AG04449 (cell line): ENCODE measurements around the gene ENTPD2.

ENCODE experiments used
- CTCF ChIA-PET: fragments of 350-600 bp; formaldehyde crosslinking; extraction: SDS; loops from one replicate; lab custom pipeline; 2021; ENCODE audit warnings: antibody characterized with exemption; lab: Yijun Ruan, JAX
- POLR2A ChIA-PET: fragments of 400-600, 350-600 bp; formaldehyde crosslinking; extraction: SDS; loops from one replicate; lab custom pipeline; 2020; ENCODE audit warnings: antibody characterized with exemption, inconsistent platforms; lab: Yijun Ruan, JAX
- DNase-seq: peaks from one replicate; pipeline ENCODE4 v3.0.0-alpha.2; 2010; ENCODE audit warnings: low read depth, low spot score
- H3K4me3 ChIP-seq: 2 replicates; pipeline ENCODE4 v1.5.1; 2011; ENCODE audit warnings: low read depth, mild to moderate bottlenecking, control low read depth, low read length
- TF ChIP-seq, protein P1 (sequence below): IDR thresholded peaks from one replicate; pipeline ENCODE4 v1.5.1; 2011; ENCODE audit warnings: mild to moderate bottlenecking, moderate library complexity, low read length, control low read depth, inconsistent platforms; ENCODE audit not compliant: insufficient read depth; ENCODE audit errors: missing control alignments

The ENTPD2 gene

GRCh38 chr9:137077010-137077747 is 23.3 kb upstream of the ENTPD2 start, which contains the start of gene UAP1L1:
Gene UAP1L1 (plus strand): TSS chr9:137077517. CDS start chr9:137077533, 16 bp downstream.
- ChIA-PET POLR2A (interaction anchor here (0.7 to 2.7 kb wide), 2 partner anchors 9 kb away, joined by 3 to 16 read pairs; partner anchors contain the start of gene MAN1B1), CTCF (interaction anchor here (0.7 to 17.0 kb wide), 7 partner anchors 9 to 150 kb away, joined by 3 to 208 read pairs (median 3); partner anchors contain the start of genes MAN1B1, NPDC1, RNF224 and SAPCD2)
- no peak for DNase-seq
- TF ChIP-seq, protein P1, sequence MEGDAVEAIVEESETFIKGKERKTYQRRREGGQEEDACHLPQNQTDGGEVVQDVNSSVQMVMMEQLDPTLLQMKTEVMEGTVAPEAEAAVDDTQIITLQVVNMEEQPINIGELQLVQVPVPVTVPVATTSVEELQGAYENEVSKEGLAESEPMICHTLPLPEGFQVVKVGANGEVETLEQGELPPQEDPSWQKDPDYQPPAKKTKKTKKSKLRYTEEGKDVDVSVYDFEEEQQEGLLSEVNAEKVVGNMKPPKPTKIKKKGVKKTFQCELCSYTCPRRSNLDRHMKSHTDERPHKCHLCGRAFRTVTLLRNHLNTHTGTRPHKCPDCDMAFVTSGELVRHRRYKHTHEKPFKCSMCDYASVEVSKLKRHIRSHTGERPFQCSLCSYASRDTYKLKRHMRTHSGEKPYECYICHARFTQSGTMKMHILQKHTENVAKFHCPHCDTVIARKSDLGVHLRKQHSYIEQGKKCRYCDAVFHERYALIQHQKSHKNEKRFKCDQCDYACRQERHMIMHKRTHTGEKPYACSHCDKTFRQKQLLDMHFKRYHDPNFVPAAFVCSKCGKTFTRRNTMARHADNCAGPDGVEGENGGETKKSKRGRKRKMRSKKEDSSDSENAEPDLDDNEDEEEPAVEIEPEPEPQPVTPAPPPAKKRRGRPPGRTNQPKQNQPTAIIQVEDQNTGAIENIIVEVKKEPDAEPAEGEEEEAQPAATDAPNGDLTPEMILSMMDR: no peak
- H3K4me3 ChIP-seq: peak within 1 kb of the TSS; percentile 68

- DNase-seq: no peak
- ChIA-PET POLR2A (interaction anchor here (0.7 to 2.7 kb wide), 2 partner anchors 8 to 10 kb away, joined by 3 to 16 read pairs; partner anchors contain the start of gene MAN1B1), CTCF (interaction anchor here (0.9 to 17.0 kb wide), 7 partner anchors 9 to 160 kb away, joined by 3 to 208 read pairs (median 4); partner anchors contain the start of genes MAN1B1, NPDC1, RNF224 and SAPCD2)
- H3K4me3 ChIP-seq: peak overlapping the region; percentile 68
- TF ChIP-seq, protein P1: no peak
Measured at GRCh38 chr9:137076636-137077009, 22.8 kb upstream of the ENTPD2 start.

GRCh38 chr9:137075275-137075775 is 21.5 kb upstream of the ENTPD2 start:
- TF ChIP-seq, protein P1: no peak
- no peak overlapping the region for H3K4me3 ChIP-seq
- no peak for DNase-seq
- POLR2A ChIA-PET: no interaction called here
- CTCF ChIA-PET: interaction anchor here (0.6 to 17.0 kb wide), 2 partner anchors 7 to 14 kb away, joined by 3 to 208 read pairs; partner anchors contain the start of gene SAPCD2

DNA sequence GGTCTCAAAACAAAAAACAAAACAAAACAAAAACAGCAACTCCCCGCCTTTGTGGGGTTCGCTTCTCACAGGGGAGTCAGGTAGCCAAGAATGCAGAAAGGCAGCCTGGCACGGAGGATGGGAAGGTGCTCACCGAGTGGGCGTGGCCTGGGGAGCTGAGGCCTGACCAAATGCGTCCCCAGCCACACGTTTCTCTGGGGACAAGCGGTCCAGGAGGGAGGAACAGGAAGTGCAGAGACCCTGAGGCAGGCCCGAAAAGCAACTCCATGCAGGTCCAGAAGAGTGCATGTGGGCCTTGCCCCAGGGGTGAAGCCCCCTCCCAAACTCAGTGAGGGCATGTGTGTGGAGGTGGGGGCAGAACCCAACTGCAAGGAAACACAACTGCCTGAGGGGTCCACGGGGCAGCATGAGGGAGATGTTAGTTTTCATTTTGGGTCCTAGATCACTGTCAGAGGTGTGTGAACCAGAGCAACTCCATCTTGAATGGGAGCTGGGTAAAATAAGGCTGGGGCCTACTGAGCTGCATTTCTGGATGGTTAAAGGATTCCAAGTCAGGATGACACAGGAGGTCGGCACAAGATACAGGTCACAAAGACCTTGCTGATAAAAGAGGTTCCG is 20.9 kb upstream of the ENTPD2 start:
- H3K4me3 ChIP-seq: no peak overlapping the region
- ChIA-PET POLR2A (no interaction called here), CTCF (interaction anchor here (0.6 to 17.0 kb wide), 2 partner anchors 7 to 13 kb away, joined by 3 to 208 read pairs; partner anchors contain the start of gene SAPCD2)
- TF ChIP-seq, protein P1: no peak
- DNase-seq: no peak

GRCh38 chr9:137073992-137074399 is 20.1 kb upstream of the ENTPD2 start:
- no peak overlapping the region for H3K4me3 ChIP-seq
- TF ChIP-seq, protein P1: no peak
- ChIA-PET CTCF (interaction anchor here (17.0 to 19.1 kb wide), 2 partner anchors 6 to 23 kb away, joined by 208 to 364 read pairs; partner anchors contain the start of genes ENTPD2, NPDC1 and SAPCD2), POLR2A (no interaction called here)
- no peak for DNase-seq
